ENCODE measurements around the gene BEND7.

- TF ChIP-seq, protein P1, sequence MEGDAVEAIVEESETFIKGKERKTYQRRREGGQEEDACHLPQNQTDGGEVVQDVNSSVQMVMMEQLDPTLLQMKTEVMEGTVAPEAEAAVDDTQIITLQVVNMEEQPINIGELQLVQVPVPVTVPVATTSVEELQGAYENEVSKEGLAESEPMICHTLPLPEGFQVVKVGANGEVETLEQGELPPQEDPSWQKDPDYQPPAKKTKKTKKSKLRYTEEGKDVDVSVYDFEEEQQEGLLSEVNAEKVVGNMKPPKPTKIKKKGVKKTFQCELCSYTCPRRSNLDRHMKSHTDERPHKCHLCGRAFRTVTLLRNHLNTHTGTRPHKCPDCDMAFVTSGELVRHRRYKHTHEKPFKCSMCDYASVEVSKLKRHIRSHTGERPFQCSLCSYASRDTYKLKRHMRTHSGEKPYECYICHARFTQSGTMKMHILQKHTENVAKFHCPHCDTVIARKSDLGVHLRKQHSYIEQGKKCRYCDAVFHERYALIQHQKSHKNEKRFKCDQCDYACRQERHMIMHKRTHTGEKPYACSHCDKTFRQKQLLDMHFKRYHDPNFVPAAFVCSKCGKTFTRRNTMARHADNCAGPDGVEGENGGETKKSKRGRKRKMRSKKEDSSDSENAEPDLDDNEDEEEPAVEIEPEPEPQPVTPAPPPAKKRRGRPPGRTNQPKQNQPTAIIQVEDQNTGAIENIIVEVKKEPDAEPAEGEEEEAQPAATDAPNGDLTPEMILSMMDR (IDR thresholded peaks at IDR 0.05) = no peak
- TF ChIP-seq POLR2A (IDR thresholded peaks at IDR 0.05) = no peak
Measured at GRCh38 chr10:13525663-13526062, 3.2 kb downstream of the BEND7 start.
